Kidney (tissue), 14 donors: ENCODE data around the gene TMEM86A. TPM values are rescaled to one million over a fixed set of nuclear protein-coding genes. Genes with fewer than 3 reads are reported as not detected.

Experiments
- DNase-seq, 5 donors: peaks; one replicate each; pipeline ENCODE4 v3.0.0-alpha.2; 2013 to 2020
- FAIRE-seq: peaks from 2 replicates; lab custom pipeline; 2012; peaks lifted over from hg19 to GRCh38; lab: Jason Lieb, UNC
- H3K27ac ChIP-seq, 2 donors: one replicate each; pipeline ENCODE4 v1.7.0; 2013; ENCODE audit warnings: low read depth in 2 of 2, low read length in 2 of 2, inconsistent platforms in 1 of 2
- H3K27me3 ChIP-seq: one replicate; pipeline ENCODE4 v1.7.1; 2013; ENCODE audit warnings: low read length, inconsistent platforms; ENCODE audit not compliant: control insufficient read depth, insufficient read depth
- H3K36me3 ChIP-seq, 3 donors: one replicate each; pipeline versions ENCODE4 v1.7.0 to v1.7.1; 2013; ENCODE audit warnings: low read length in 3 of 3, control low read depth in 1 of 3, inconsistent platforms in 1 of 3; ENCODE audit not compliant: insufficient read depth in 3 of 3, control insufficient read depth in 2 of 3
- H3K4me1 ChIP-seq, 3 donors: one replicate each; pipeline versions ENCODE4 v1.7.0 to v1.7.1; 2013; ENCODE audit warnings: low read length in 3 of 3, inconsistent platforms in 1 of 3, low read depth in 1 of 3; ENCODE audit not compliant: control insufficient read depth in 2 of 3, insufficient read depth in 2 of 3
- H3K4me3 ChIP-seq, 3 donors: one replicate each; pipeline versions ENCODE4 v1.7.0 to v1.8.1; 2013; ENCODE audit warnings: low read length in 3 of 3, control low read depth in 1 of 3, inconsistent platforms in 1 of 3
- H3K9ac ChIP-seq, 3 donors: one replicate each; pipeline versions ENCODE4 v1.7.0 to v1.7.1; 2013; ENCODE audit warnings: low read length in 3 of 3, control low read depth in 1 of 3, inconsistent platforms in 1 of 3
- H3K9me3 ChIP-seq, 3 donors: one replicate each; pipeline versions ENCODE4 v1.7.0 to v1.7.1; 2013; ENCODE audit warnings: low read length in 3 of 3, control low read depth in 1 of 3, inconsistent platforms in 1 of 3; ENCODE audit not compliant: control insufficient read depth in 2 of 3, insufficient read depth in 1 of 3
- intact Hi-C: fragments of 100-400 bp; cut with DNase I; formaldehyde crosslinking; loops from one replicate; pipeline ENCODE4 v1.11.1; 2022
- polyA plus RNA-seq: library from polyadenylated mRNA; stranded (reverse); fragments of 350-450 nt; fragmentation: Illumina TruSeq; extraction: RNeasy Lipid Tissue Mini Kit (QIAGEN cat#74804); gene quantifications from one replicate; pipeline ENCODE4 v1.2.3, GENCODE V29; 2014; ENCODE audit warnings: low read depth, low replicate concordance; ENCODE audit not compliant: insufficient read depth
- total RNA-seq: library from RNA; stranded (reverse); fragmentation: NEBNext Ultra II Directional; extraction: Animal tissue kit (Norgen Biotek cat#: 25700); gene quantifications from one replicate; pipeline ENCODE4 v1.2.1, GENCODE V29; 2021
- TF ChIP-seq, protein P1 (sequence below): IDR thresholded peaks from 3 replicates; pipeline ENCODE4 v1.5.1; 2012; ENCODE audit warnings: mild to moderate bottlenecking, moderate library complexity, borderline replicate concordance; ENCODE audit not compliant: insufficient read depth; ENCODE audit errors: extremely low read depth
- donor health status: control.
- donor health status: control.
- donor health status: control.
- donor health status: control.
- donor health status: control.
- donor health status: DM: yes; HTN: yes; CAD: no.
- donor health status: Normal renal cell carcinoma (clear cell type).

Gene TMEM86A
- total and polyA plus RNA-seq, 2 donors from 2014 or later, result 7.4 to 17.1 TPM

DNA sequence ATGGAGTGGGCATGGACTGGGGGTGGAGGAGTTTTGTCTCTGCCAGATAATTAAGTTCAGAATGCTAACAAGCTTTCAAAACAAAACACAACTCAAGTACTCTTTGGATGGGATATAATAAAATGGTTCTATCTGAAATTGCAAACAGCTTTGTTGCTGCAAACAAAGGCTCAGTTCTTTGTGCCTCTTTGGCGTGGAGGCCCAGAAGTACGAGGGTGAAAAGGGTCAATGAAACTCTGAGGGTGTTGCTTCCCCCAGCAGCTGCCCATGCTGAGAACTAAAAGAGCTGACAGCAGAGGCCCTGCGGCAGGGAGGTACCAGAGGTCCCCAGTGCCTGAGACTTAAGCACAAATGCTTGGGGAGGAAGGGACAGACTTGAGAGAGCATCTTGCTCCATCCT, 53.9 kb downstream of the TMEM86A start:
- DNase-seq, result no peak
- TF ChIP-seq, protein P1, sequence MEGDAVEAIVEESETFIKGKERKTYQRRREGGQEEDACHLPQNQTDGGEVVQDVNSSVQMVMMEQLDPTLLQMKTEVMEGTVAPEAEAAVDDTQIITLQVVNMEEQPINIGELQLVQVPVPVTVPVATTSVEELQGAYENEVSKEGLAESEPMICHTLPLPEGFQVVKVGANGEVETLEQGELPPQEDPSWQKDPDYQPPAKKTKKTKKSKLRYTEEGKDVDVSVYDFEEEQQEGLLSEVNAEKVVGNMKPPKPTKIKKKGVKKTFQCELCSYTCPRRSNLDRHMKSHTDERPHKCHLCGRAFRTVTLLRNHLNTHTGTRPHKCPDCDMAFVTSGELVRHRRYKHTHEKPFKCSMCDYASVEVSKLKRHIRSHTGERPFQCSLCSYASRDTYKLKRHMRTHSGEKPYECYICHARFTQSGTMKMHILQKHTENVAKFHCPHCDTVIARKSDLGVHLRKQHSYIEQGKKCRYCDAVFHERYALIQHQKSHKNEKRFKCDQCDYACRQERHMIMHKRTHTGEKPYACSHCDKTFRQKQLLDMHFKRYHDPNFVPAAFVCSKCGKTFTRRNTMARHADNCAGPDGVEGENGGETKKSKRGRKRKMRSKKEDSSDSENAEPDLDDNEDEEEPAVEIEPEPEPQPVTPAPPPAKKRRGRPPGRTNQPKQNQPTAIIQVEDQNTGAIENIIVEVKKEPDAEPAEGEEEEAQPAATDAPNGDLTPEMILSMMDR, result no peak
- intact Hi-C loops, result no loop called here

DNA sequence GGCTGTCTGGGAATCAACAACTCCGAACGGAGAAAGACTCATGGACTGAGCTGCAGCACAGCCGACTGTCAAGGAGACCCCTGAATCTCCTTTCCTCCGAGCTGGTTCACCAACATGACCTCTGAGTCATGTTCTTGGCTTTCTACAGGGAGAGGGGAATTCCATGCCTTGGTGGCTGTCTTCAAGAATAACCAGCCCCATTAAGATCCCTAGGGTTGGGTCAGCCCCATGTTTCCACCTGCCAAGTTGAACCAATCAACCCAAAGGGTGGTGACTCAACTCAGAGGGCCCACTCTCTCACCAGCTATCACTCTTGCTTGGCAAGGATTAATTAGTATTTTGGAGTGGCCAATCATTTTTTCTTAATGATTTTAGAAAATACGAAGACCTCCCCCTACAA, 55.7 kb downstream of the TMEM86A start:
- Histone ChIP-seq H3K4me1 (no peaks in the 10 kb centered on the region), H3K27ac (no peak overlapping the region), H3K27me3 (no peaks in the 10 kb centered on the region), H3K36me3 (no peaks in the 10 kb centered on the region), H3K9ac (no peak overlapping the region), H3K4me3 (no peak overlapping the region), H3K9me3 (no peaks in the 10 kb centered on the region)
- DNase-seq, result no peak
- TF ChIP-seq, protein P1, result no peak
- intact Hi-C loops, result no loop called here
- no peak for FAIRE-seq

More for the DNA sequence above, 53.9 kb downstream of the TMEM86A start:
- no peaks in the 10 kb centered on the region for H3K36me3 ChIP-seq
- no peaks in the 10 kb centered on the region for H3K4me1 ChIP-seq
- no peak overlapping the region for H3K27ac ChIP-seq
- no peak overlapping the region for H3K9ac ChIP-seq
- H3K9me3 ChIP-seq, result no peaks in the 10 kb centered on the region
- no peak overlapping the region for H3K4me3 ChIP-seq
- no peak for FAIRE-seq
- H3K27me3 ChIP-seq, result no peaks in the 10 kb centered on the region

Other genes with a start within 250 kb of the TMEM86A start
- not detected for gene LDHAL6A, start 242.9 kb upstream of the TMEM86A start, total RNA-seq
- 0.47 TPM for gene LDHAL6A, start 242.9 kb upstream of the TMEM86A start, polyA plus RNA-seq
- gene TSG101, start 171.8 kb upstream of the TMEM86A start, total RNA-seq, result 61.3 TPM
- 91.7 TPM for gene TSG101, start 171.8 kb upstream of the TMEM86A start, polyA plus RNA-seq
- gene UEVLD, start 110.0 kb upstream of the TMEM86A start, total RNA-seq, result 23.1 TPM
- gene UEVLD, start 110.0 kb upstream of the TMEM86A start, polyA plus RNA-seq, result 8.0 TPM
- 3.6 TPM for gene MISFA, start 99.0 kb upstream of the TMEM86A start, total RNA-seq
- 6.6 TPM for gene MISFA, start 99.0 kb upstream of the TMEM86A start, polyA plus RNA-seq
- 21.9 TPM for gene SPTY2D1, start 64.4 kb upstream of the TMEM86A start, total RNA-seq
- 4.8 TPM for gene SPTY2D1, start 64.4 kb upstream of the TMEM86A start, polyA plus RNA-seq
- 2.5 TPM for gene IGSF22, start 27.4 kb downstream of the TMEM86A start, total RNA-seq
- gene IGSF22, start 27.4 kb downstream of the TMEM86A start, polyA plus RNA-seq, result 2.8 TPM
- not detected for gene PTPN5, start 93.0 kb downstream of the TMEM86A start, total RNA-seq
- 0.17 TPM for gene PTPN5, start 93.0 kb downstream of the TMEM86A start, polyA plus RNA-seq
- gene MRGPRX1, start 240.6 kb downstream of the TMEM86A start, total RNA-seq, result not detected
- not detected for gene MRGPRX1, start 240.6 kb downstream of the TMEM86A start, polyA plus RNA-seq